ENCODE measurements around the gene HMCN2.

The HMCN2 gene

GRCh38 chr9:130311408-130312140 lies 46.0 kb downstream of the HMCN2 start:
- TF ChIP-seq CTCF (IDR thresholded peaks at IDR 0.05; ENCODE audit: low read depth, low read length) = no peak
- DNase-seq (ENCODE audit: extremely low read depth, low read depth) = no peak

- TF ChIP-seq CTCF (IDR thresholded peaks at IDR 0.05; ENCODE audit: low read depth, low read length) = no peak
- DNase-seq (ENCODE audit: extremely low read depth, low read depth) = no peak
Measured at GRCh38 chr9:130313103-130313858, 47.7 kb downstream of the HMCN2 start.

- TF ChIP-seq CTCF (IDR thresholded peaks at IDR 0.05; ENCODE audit: low read depth, low read length) = no peak
Measured at GRCh38 chr9:130315446-130316226, 50.1 kb downstream of the HMCN2 start.

GRCh38 chr9:130316430-130316829 lies 50.9 kb downstream of the HMCN2 start:
- no peak for TF ChIP-seq CTCF (IDR thresholded peaks at IDR 0.05; ENCODE audit: low read depth, low read length)
- DNase-seq (ENCODE audit: extremely low read depth, low read depth) = no peak

More at GRCh38 chr9:130315446-130316226, 50.1 kb downstream of the HMCN2 start:
- DNase-seq (ENCODE audit: extremely low read depth, low read depth) = no peak

GRCh38 chr9:130319300-130319699 lies 53.7 kb downstream of the HMCN2 start:
- no peak for DNase-seq (ENCODE audit: extremely low read depth, low read depth)
- TF ChIP-seq CTCF (IDR thresholded peaks at IDR 0.05; ENCODE audit: low read depth, low read length) = no peak

GRCh38 chr9:130319944-130320712 lies 54.6 kb downstream of the HMCN2 start:
- TF ChIP-seq CTCF (IDR thresholded peaks at IDR 0.05; ENCODE audit: low read depth, low read length) = no peak
- DNase-seq (ENCODE audit: extremely low read depth, low read depth) = no peak

Data from AG09319 (cell line).